Hepatocyte (in vitro differentiated cells): ENCODE data around the gene MYL1. TPM values are rescaled to one million over a fixed set of nuclear protein-coding genes. Genes with fewer than 3 reads are reported as not detected.

Experiments used
- DNase-seq: peaks from one replicate; pipeline ENCODE4 v3.0.0-alpha.2; 2016; ENCODE audit warnings: low spot score
- H2AFZ ChIP-seq: fragments of 200-600 bp; sonication (generic); 2 replicates; pipeline ENCODE4 v1.6.0; 2016; ENCODE audit warnings: antibody characterized with exemption, mild to moderate bottlenecking
- H3K27ac ChIP-seq: fragments of 200-600 bp; sonication (generic); 2 replicates; pipeline ENCODE4 v1.5.1; 2016; ENCODE audit warnings: mild to moderate bottlenecking
- H3K27me3 ChIP-seq: fragments of 200-600 bp; sonication (generic); 2 replicates; pipeline ENCODE4 v1.6.1; 2016
- H3K36me3 ChIP-seq: fragments of 200-600 bp; sonication (generic); replicated peaks from 2 replicates; pipeline ENCODE4 v1.5.1; 2016; ENCODE audit warnings: low read depth; ENCODE audit not compliant: insufficient read depth
- H3K4me1 ChIP-seq: fragments of 200-600 bp; sonication (generic); 2 replicates; pipeline ENCODE4 v1.5.1; 2016; ENCODE audit warnings: mild to moderate bottlenecking, moderate library complexity; ENCODE audit not compliant: insufficient read depth
- H3K4me2 ChIP-seq: fragments of 200-600 bp; sonication (generic); 2 replicates; pipeline ENCODE4 v1.6.0; 2016
- H3K4me3 ChIP-seq: fragments of 200-600 bp; sonication (generic); 2 replicates; pipeline ENCODE4 v1.5.1; 2016; ENCODE audit warnings: mild to moderate bottlenecking
- H3K79me2 ChIP-seq: fragments of 200-600 bp; sonication (generic); 2 replicates; pipeline ENCODE4 v1.6.0; 2017; ENCODE audit warnings: mild to moderate bottlenecking
- H3K9me2 ChIP-seq: fragments of 200-600 bp; sonication (generic); replicated peaks from 2 replicates; pipeline ENCODE4 v1.6.0; 2017; ENCODE audit warnings: mild to moderate bottlenecking; ENCODE audit not compliant: insufficient read depth
- H3K9me3 ChIP-seq: fragments of 200-600 bp; sonication (generic); 2 replicates; pipeline ENCODE4 v1.5.1; 2016; ENCODE audit warnings: low read depth, mild to moderate bottlenecking
- H4K20me1 ChIP-seq: fragments of 200-600 bp; sonication (generic); 2 replicates; pipeline ENCODE4 v1.6.0; 2016; ENCODE audit warnings: mild to moderate bottlenecking; ENCODE audit not compliant: insufficient read depth, poor library complexity, severe bottlenecking
- CTCF ChIP-seq: fragments of 200-600 bp; sonication (generic); IDR thresholded peaks from 2 replicates; pipeline ENCODE4 v1.5.1; 2016; ENCODE audit warnings: antibody characterized with exemption, mild to moderate bottlenecking; ENCODE audit not compliant: poor library complexity
- EZH2 ChIP-seq: fragments of 200-600 bp; sonication (generic); IDR thresholded peaks from 2 replicates; pipeline ENCODE4 v1.6.1; 2016; ENCODE audit warnings: antibody characterized with exemption, mild to moderate bottlenecking, borderline replicate concordance
- EZH2phosphoT487 ChIP-seq: fragments of 200-600 bp; sonication (generic); IDR thresholded peaks from one replicate; pipeline ENCODE4 v1.6.1; 2018; ENCODE audit warnings: antibody characterized with exemption, mild to moderate bottlenecking, low read depth, moderate library complexity; ENCODE audit not compliant: unreplicated experiment, severe bottlenecking
- WGBS: methylation state at CpG from one replicate; pipeline ENCODE4 v1.1.6; 2016; ENCODE audit warnings: low lambda C conversion rate; ENCODE audit errors: missing lambda C conversion rate; 5-methylcytosine and 5-hydroxymethylcytosine counted together
- polyA plus RNA-seq: library from polyadenylated mRNA; unstranded; fragments of >200 nt; fragmentation: Nextera tagmentation; extraction: Ambion mirVana; gene quantifications from 2 replicates; pipeline ENCODE4 v1.2.1, GENCODE V29; 2016
- total RNA-seq: library from RNA; depleted of rRNA; stranded (reverse); fragments of >200 nt; gene quantifications from 2 replicates; pipeline ENCODE4 v1.2.3, GENCODE V29; 2014

MYL1 gene
- total RNA-seq (not detected in 2 replicates), polyA plus RNA-seq (not detected in 2 replicates)

- Histone ChIP-seq H3K4me3 (no peak within 1 kb of the TSS), H2AFZ (no peak within 1 kb of the TSS), H3K9me3 (no peaks in the 10 kb centered on the region), H3K4me1 (no peaks in the 10 kb centered on the region), H4K20me1 (no peaks in the 10 kb centered on the region), H3K27me3 (no peaks in the 10 kb centered on the region), H3K27ac (no peak within 1 kb of the TSS), H3K36me3 (no peaks in the 10 kb centered on the region), H3K79me2 (no peaks in the 10 kb centered on the region), H3K9me2 (no peaks in the 10 kb centered on the region), H3K4me2 (no peak within 1 kb of the TSS)
- 83% methylated on average over 5 of the region's 5 CpGs for WGBS
- no peak for DNase-seq
- TF ChIP-seq CTCF (no peak), EZH2phosphoT487 (no peak), EZH2 (no peak)
Measured at GRCh38 chr2:210315015-210315788, at the start of gene MYL1. MYL1 (minus strand) TSS chr2:210315174; CDS start chr2:210315042, 132 bp downstream.

- Histone ChIP-seq H3K27ac (no peak overlapping the region), H3K9me3 (no peaks in the 10 kb centered on the region), H3K4me2 (no peak overlapping the region), H3K9me2 (no peaks in the 10 kb centered on the region), H3K4me1 (no peaks in the 10 kb centered on the region), H3K36me3 (no peaks in the 10 kb centered on the region), H3K4me3 (no peak overlapping the region), H4K20me1 (no peaks in the 10 kb centered on the region), H2AFZ (no peak overlapping the region), H3K27me3 (no peaks in the 10 kb centered on the region), H3K79me2 (no peaks in the 10 kb centered on the region)
- TF ChIP-seq EZH2 (no peak), CTCF (no peak), EZH2phosphoT487 (no peak)
- no peak for DNase-seq
Measured at GRCh38 chr2:210363876-210364275, 48.9 kb upstream of the MYL1 start.

- no peaks in the 10 kb centered on the region for H3K27me3 ChIP-seq
- H3K27ac ChIP-seq = no peak overlapping the region
- no peaks in the 10 kb centered on the region for H3K4me1 ChIP-seq
- no peak for TF ChIP-seq EZH2
- TF ChIP-seq EZH2phosphoT487 = no peak
- no peak for TF ChIP-seq CTCF
- no peak for DNase-seq
- H3K9me2 ChIP-seq = no peaks in the 10 kb centered on the region
- no peak overlapping the region for H2AFZ ChIP-seq
- no peak overlapping the region for H3K4me2 ChIP-seq
- no peak overlapping the region for H3K4me3 ChIP-seq
- no peaks in the 10 kb centered on the region for H3K36me3 ChIP-seq
- no peaks in the 10 kb centered on the region for H4K20me1 ChIP-seq
- no peaks in the 10 kb centered on the region for H3K79me2 ChIP-seq
- no peaks in the 10 kb centered on the region for H3K9me3 ChIP-seq
Measured at GRCh38 chr2:210363261-210363660, 48.3 kb upstream of the MYL1 start.

GRCh38 chr2:210360412-210360811 is 45.4 kb upstream of the MYL1 start:
- Histone ChIP-seq H3K27ac (no peak overlapping the region), H3K9me3 (no peaks in the 10 kb centered on the region), H3K9me2 (no peaks in the 10 kb centered on the region), H3K27me3 (no peaks in the 10 kb centered on the region), H2AFZ (no peak overlapping the region), H3K4me3 (no peak overlapping the region), H3K36me3 (no peaks in the 10 kb centered on the region), H3K79me2 (no peaks in the 10 kb centered on the region), H3K4me2 (no peak overlapping the region), H4K20me1 (no peaks in the 10 kb centered on the region), H3K4me1 (no peaks in the 10 kb centered on the region)
- TF ChIP-seq CTCF (no peak), EZH2phosphoT487 (no peak), EZH2 (no peak)
- DNase-seq = no peak
- WGBS = 53% methylated on average over 1 of the region's 1 CpG
